Measurements from ENCODE around the gene XAGE2.

DNA sequence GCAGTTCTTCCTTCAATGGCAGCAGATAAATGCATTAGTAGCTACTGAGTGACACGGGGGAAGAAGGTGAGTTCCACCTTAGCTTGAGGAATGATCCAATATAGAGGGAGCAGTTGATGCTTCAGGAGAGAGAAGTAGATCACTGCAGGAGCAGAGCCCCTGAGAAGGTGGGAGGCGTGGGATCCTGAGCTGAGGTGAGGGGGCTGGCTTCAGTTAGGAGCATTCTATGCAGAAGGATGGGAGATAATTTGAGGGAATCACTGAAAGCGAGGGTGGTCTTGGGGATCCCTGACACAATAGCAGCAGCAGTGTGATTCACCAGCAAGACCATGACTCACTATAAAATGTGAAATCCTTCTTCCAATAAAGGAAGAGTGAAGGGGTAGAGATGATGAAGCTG lies 48.0 kb downstream of the XAGE2 start:
- TF ChIP-seq EZH2phosphoT487 (IDR thresholded peaks at IDR 0.05; ENCODE audit: unreplicated experiment): no peak
- no peak for TF ChIP-seq CTCF (conservative IDR thresholded peaks at IDR 0.05; ENCODE audit: low read depth in 2 of 2)
- TF ChIP-seq EZH2 (IDR thresholded peaks at IDR 0.05; ENCODE audit: low read depth, unreplicated experiment): no peak
- TF ChIP-seq POLR2AphosphoS5 (IDR thresholded peaks at IDR 0.05; ENCODE audit: low read depth): no peak
- TF ChIP-seq JUNB (IDR thresholded peaks at IDR 0.05; ENCODE audit: unreplicated experiment): no peak
- TF ChIP-seq REST (IDR thresholded peaks at IDR 0.05; ENCODE audit: unreplicated experiment): no peak
- no peak for TF ChIP-seq ZNF114 (CRISPR knock-in tag; IDR thresholded peaks at IDR 0.05)
- TF ChIP-seq CREB1 (CRISPR knock-in tag; IDR thresholded peaks at IDR 0.05; ENCODE audit: low read depth): no peak
